ENCODE results near the gene WEE2. TPM values are rescaled to one million over a fixed set of nuclear protein-coding genes. Genes with fewer than 3 reads are reported as not detected.

The WEE2 gene
- total and polyA plus RNA-seq, 2 of the 13 experiments (the other 11 are each of a cell fraction or from before 2014, with no cell fraction given): not detected

GRCh38 chr7:141695803-141696289, 12.3 kb upstream of the WEE2 start (continued):
- TF ChIP-seq ZNF614 (CRISPR knock-in tag; IDR thresholded peaks at IDR 0.05; ENCODE audit: borderline replicate concordance) (peak; percentile 39; the same call in 1 of the 2 replicates), U2AF2 (IDR thresholded peaks at IDR 0.05; ENCODE audit: low read depth, low read length) (no peak), ETV6 (CRISPR knock-in tag; conservative IDR thresholded peaks at IDR 0.05) (no peak), HMGXB4 (CRISPR knock-in tag; IDR thresholded peaks at IDR 0.05; ENCODE audit: borderline replicate concordance in 1 of 2, low read depth in 1 of 2) (peak in 1 of 2 experiments; percentile 13; a peak in 1 of 4 replicates), ATM (IDR thresholded peaks at IDR 0.05; ENCODE audit: borderline replicate concordance) (no peak), HBP1 (CRISPR knock-in tag; IDR thresholded peaks at IDR 0.05; ENCODE audit: low read depth) (peak; percentile 23; the same call in 1 of the 2 replicates), RBM39 (IDR thresholded peaks at IDR 0.05; ENCODE audit: low read depth, low read length, poor library complexity, severe bottlenecking) (no peak), GATA4 (IDR thresholded peaks at IDR 0.05; ENCODE audit: borderline replicate concordance, low read depth) (no peak), ATF7 (IDR thresholded peaks at IDR 0.05) (0 out of 2 replicates have a peak, but pooled peaks have one; percentile 43), ATF7 (CRISPR knock-in tag; IDR thresholded peaks at IDR 0.05) (peak; percentile 57; the same call in 1 of the 2 replicates), GTF3A (CRISPR knock-in tag; conservative IDR thresholded peaks at IDR 0.05) (no peak), HNF1A (IDR thresholded peaks at IDR 0.05; ENCODE audit: low read depth) (no peak), HNF1A (CRISPR knock-in tag; IDR thresholded peaks at IDR 0.05; ENCODE audit: borderline replicate concordance) (no peak), ATF7-NPFF (CRISPR knock-in tag; IDR thresholded peaks at IDR 0.05; ENCODE audit: low read depth) (no peak), TEAD3 (CRISPR knock-in tag; optimal IDR thresholded peaks at IDR 0.05; ENCODE audit: borderline replicate concordance) (peak; percentile 75)
